GM21390 (cell line): ENCODE results near the gene OR7A10.
"Not testable (repeated sequence)": the region's sequence is repeated elsewhere in the genome, so short reads cannot be mapped to it uniquely, and the experiment has no call there.

Experiments used
- ATAC-seq: cut with Tn5 transposase; IDR thresholded peaks from one replicate; pipeline ENCODE4 v1.9.1; 2021; ENCODE audit not compliant: unreplicated experiment

The OR7A10 gene

DNA sequence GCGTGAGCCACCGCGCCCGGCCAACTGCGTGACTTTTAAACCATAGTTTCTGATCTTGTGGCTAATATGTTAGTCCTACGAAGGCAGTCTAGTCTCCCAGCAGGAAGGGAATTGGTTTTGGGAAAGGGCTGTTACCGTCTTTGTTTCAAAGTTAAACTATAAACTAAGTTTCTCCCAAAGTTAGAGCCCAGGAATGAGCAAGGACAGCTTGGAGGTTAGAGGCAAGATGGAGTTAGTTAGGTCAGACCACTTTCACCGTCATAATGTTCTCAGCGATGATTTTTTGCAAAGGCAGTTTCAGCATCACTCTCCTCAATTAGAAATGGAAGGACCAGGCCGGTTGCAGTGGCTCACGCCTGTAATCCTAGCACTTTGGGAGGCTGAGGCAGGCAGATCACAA lies 52.7 kb downstream of the OR7A10 start:
- ATAC-seq, result no peak

DNA sequence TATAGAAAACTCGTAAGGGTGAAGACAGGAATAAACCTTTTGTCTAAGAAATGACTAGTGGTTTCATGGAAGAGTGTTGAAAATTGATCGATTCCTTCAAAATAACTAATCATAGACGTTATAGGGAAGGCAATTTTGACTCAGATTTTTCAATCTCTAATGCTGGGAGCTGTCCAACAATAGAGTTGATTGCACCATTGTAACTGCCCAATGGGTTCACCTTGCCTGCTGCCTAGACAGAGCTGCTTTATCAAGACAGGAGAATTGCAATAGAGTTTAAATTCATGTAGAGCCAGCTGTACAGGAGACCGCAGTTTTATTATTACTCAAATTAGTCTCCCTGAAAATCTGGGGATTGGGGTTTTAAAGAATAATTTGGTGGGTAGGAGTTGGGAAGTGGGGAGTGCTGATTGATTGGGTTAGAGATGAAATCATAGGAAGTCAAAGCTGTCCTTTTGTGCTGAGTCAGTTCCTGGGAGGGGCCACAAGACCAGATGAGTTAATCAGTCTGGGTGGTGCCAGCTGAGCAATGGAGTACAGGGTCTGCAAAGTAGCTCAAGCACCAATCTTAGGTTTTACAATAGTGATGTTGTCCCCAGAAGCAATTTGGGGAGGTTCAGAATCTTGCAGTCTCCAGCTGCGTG lies 53.5 kb downstream of the OR7A10 start:
- no peak for ATAC-seq

DNA sequence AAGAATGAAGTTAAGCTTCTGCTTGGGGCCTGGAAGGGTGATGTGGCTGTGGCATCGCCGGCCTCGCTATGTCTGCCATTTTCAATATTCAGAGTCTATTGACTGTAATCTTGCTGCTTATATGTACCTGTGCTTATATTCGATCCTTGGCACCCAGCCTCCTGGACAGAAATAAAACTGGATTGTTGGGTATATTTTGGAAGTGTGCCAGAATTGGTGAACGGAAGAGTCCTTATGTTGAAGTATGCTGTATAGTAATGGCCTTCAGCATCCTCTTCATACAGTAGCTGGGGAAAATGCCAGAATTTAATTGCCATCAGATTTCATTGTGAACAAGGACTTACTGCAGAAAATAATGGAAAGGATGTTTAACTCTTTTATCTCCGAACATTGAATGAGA lies 56.5 kb downstream of the OR7A10 start:
- not testable (repeated sequence) for ATAC-seq
